K562 (cell line): ENCODE results near the gene RNF215. TPM values are rescaled to one million over a fixed set of nuclear protein-coding genes. Genes with fewer than 3 reads are reported as not detected.

Experiments used
- ATAC-seq: fragments of 200-7000 bp; cut with Tn5 transposase; 3 replicates; pipeline ENCODE4 v1.9.1; 2020; ENCODE audit warnings: moderate library complexity
- BruUV-seq: library from RNA; stranded (reverse); fragments of 400-500 nt; replicated peaks from 2 replicates; lab custom pipeline; 2021; lab: Mats Ljungman, UMichigan
- CTCF ChIA-PET: fragments of 300-600 bp; formaldehyde crosslinking; extraction: SDS; loops from one replicate; lab custom pipeline; 2021; ENCODE audit warnings: low intra/inter-chr PET ratio; lab: Yijun Ruan, JAX
- POLR2A ChIA-PET: fragments of 300-600, 350-650 bp; sonication (Branson Sonifier 250); formaldehyde crosslinking; extraction: SDS; loops from one replicate; lab custom pipeline; 2021; ENCODE audit warnings: antibody characterized with exemption, inconsistent platforms; lab: Yijun Ruan, JAX
- DNase-seq, 4 experiments: peaks; one replicate each; pipeline versions ENCODE4 v3.0.0 to v3.0.0-alpha.2; 2011 to 2018; ENCODE audit warnings: low spot score in 3 of 4, mixed read lengths in 3 of 4; ENCODE audit errors: extremely low read depth in 1 of 4
- FAIRE-seq: peaks from 2 replicates; lab custom pipeline; 2011; peaks lifted over from hg19 to GRCh38; lab: Jason Lieb, UNC
- H2AFZ ChIP-seq: 2 replicates; pipeline ENCODE4 v1.6.0; 2011; ENCODE audit warnings: low read depth, low read length, control low read depth, inconsistent platforms
- H3K27ac ChIP-seq: fragments of 200-600 bp; 3 replicates; pipeline ENCODE4 v1.8.0; 2011; ENCODE audit warnings: low read depth, mild to moderate bottlenecking, control low read depth, inconsistent platforms, low read length, moderate library complexity, mixed read lengths; ENCODE audit errors: extremely low read depth
- H3K27me3 ChIP-seq, 2 experiments: fragments of 300-600 bp in 1 of 2; 2 replicates in 1 of 2; 3 replicates in 1 of 2; pipeline versions ENCODE4 v1.6.0 to v1.8.0; 2011; ENCODE audit warnings: inconsistent platforms in 2 of 2, low read length in 2 of 2, mild to moderate bottlenecking in 1 of 2, mixed read lengths in 1 of 2, moderate library complexity in 1 of 2; ENCODE audit not compliant: control insufficient read depth in 2 of 2, insufficient read depth in 2 of 2
- H3K36me3 ChIP-seq: fragments of 300-600 bp; 3 replicates; pipeline ENCODE4 v1.8.0; 2011; ENCODE audit warnings: mild to moderate bottlenecking, low read length, inconsistent platforms; ENCODE audit not compliant: control insufficient read depth, insufficient read depth
- H3K4me1 ChIP-seq, 2 experiments: fragments of 200-600 bp in 1 of 2; replicated peaks in 1 of 2; 2 replicates in 1 of 2; 3 replicates in 1 of 2; pipeline versions ENCODE4 v1.5.1 to v1.8.0; 2011; ENCODE audit warnings: inconsistent platforms in 2 of 2, low read length in 2 of 2, mild to moderate bottlenecking in 1 of 2, mixed read lengths in 1 of 2, moderate library complexity in 1 of 2; ENCODE audit not compliant: control insufficient read depth in 2 of 2, insufficient read depth in 2 of 2
- H3K4me2 ChIP-seq: 2 replicates; pipeline ENCODE4 v1.6.1; 2011; ENCODE audit warnings: low read length, control low read depth, inconsistent platforms, mixed read lengths; ENCODE audit not compliant: insufficient read depth
- H3K4me3 ChIP-seq: fragments of 200-600 bp; sonication (generic), shearing (Covaris generic); 2 replicates; pipeline ENCODE4 v1.5.1; 2016; ENCODE audit warnings: control low read depth, inconsistent platforms
- H3K79me2 ChIP-seq: fragments of 200-600 bp; 3 replicates; pipeline ENCODE4 v1.8.0; 2011; ENCODE audit warnings: low read length, inconsistent platforms; ENCODE audit not compliant: control insufficient read depth, insufficient read depth
- H3K9ac ChIP-seq, 2 experiments: 2 replicates each; pipeline versions ENCODE4 v1.6.0 to v1.6.1; 2011; ENCODE audit warnings: low read depth in 2 of 2, low read length in 2 of 2, control low read depth in 1 of 2, inconsistent platforms in 1 of 2, mild to moderate bottlenecking in 1 of 2, mixed read lengths in 1 of 2; ENCODE audit not compliant: insufficient read depth in 1 of 2
- H3K9me1 ChIP-seq: one replicate; pipeline ENCODE4 v1.6.0; 2011; ENCODE audit warnings: inconsistent platforms, mild to moderate bottlenecking, low read length, moderate library complexity; ENCODE audit not compliant: control insufficient read depth, insufficient read depth
- H3K9me3 ChIP-seq: replicated peaks from 2 replicates; pipeline ENCODE4 v1.5.1; 2011; ENCODE audit warnings: low read depth, low read length, inconsistent platforms; ENCODE audit not compliant: control insufficient read depth, insufficient read depth
- H4K20me1 ChIP-seq: replicated peaks from 2 replicates; pipeline ENCODE4 v1.6.1; 2011; ENCODE audit warnings: low read length, inconsistent platforms, mixed read lengths; ENCODE audit not compliant: control insufficient read depth, insufficient read depth
- ADNP ChIP-seq: fragments of 200-800 bp; sonication (Bioruptor generic); IDR thresholded peaks from 2 replicates; pipeline ENCODE4 v1.6.1; 2016; ENCODE audit warnings: missing genetic modification characterization, missing compliant biosample characterization
- CTBP1 ChIP-seq: fragments of 450-650 bp; IDR thresholded peaks from 2 replicates; pipeline ENCODE4 v1.6.1; 2016; ENCODE audit warnings: borderline replicate concordance
- CXXC5 ChIP-seq: fragments of 250-450 bp; sonication (Bioruptor Pico); IDR thresholded peaks from 2 replicates; pipeline ENCODE4 v1.8.0; 2022; ENCODE audit warnings: inconsistent platforms, mild to moderate bottlenecking, moderate library complexity
- DPF2 ChIP-seq: fragments of 450-650 bp; IDR thresholded peaks from 2 replicates; pipeline ENCODE4 v1.6.1; 2016
- PURB ChIP-seq: sonication (generic); formaldehyde crosslinking; IDR thresholded peaks from 2 replicates; pipeline ENCODE4 v1.9.0; 2021; ENCODE audit warnings: low read depth, mild to moderate bottlenecking, missing genetic modification reagents
- RBM34 ChIP-seq: fragments of 200-400 bp; formaldehyde crosslinking; IDR thresholded peaks from 2 replicates; pipeline ENCODE4 v1.6.1; 2018; ENCODE audit warnings: low read length, borderline replicate concordance; ENCODE audit not compliant: insufficient read depth
- TRIM25 ChIP-seq: fragments of 450-650 bp; IDR thresholded peaks from 2 replicates; pipeline ENCODE4 v1.7.0; 2016; ENCODE audit warnings: borderline replicate concordance
- ZBTB8A ChIP-seq: fragments of 450-650 bp; IDR thresholded peaks from 2 replicates; pipeline ENCODE4 v1.6.1; 2018; ENCODE audit warnings: mild to moderate bottlenecking, moderate library complexity; ENCODE audit not compliant: partially characterized antibody
- ZNF318 ChIP-seq, 2 experiments: fragments of 450-650 bp; IDR thresholded peaks; 2 replicates each; pipeline ENCODE4 v1.6.1; 2016; ENCODE audit warnings: mild to moderate bottlenecking in 2 of 2, borderline replicate concordance in 1 of 2, low read depth in 1 of 2, moderate library complexity in 1 of 2
- ZNF75A ChIP-seq: fragments of 450-650 bp; formaldehyde crosslinking; IDR thresholded peaks from 2 replicates; pipeline ENCODE4 v1.4.0; 2020; ENCODE audit warnings: mild to moderate bottlenecking
- WGBS: fragments of 100-300 bp; shearing (Covaris generic); methylation state at CpG from one replicate; pipeline ENCODE4 v1.1.6; 2016; ENCODE audit warnings: low coverage, mixed read lengths; ENCODE audit not compliant: insufficient coverage; ENCODE audit errors: missing lambda C conversion rate; 5-methylcytosine and 5-hydroxymethylcytosine counted together
- in situ Hi-C: fragments of 300-500 bp; cut with MboI; formaldehyde crosslinking; loops from 4 replicates; pipeline ENCODE4 v1.15.0; 2018; ENCODE audit warnings: inconsistent platforms, mixed read lengths
- intact Hi-C: fragments of 100-400 bp; cut with micrococcal nuclease; formaldehyde crosslinking; loops from 2 replicates; pipeline ENCODE4 v1.14.2; 2022
- polyA plus RNA-seq, 8 experiments: library from polyadenylated mRNA; depleted of rRNA in 4 of 8; stranded (reverse) in 5 of 8; unstranded in 3 of 8; fragments of >200 nt; fragmentation: Nextera tagmentation in 2 of 8; fragmentation: Illumina TruSeq in 1 of 8; extraction: Ambion mirVana in 2 of 8; extraction: Trizol in 1 of 8; gene quantifications; 2 replicates each; pipeline versions ENCODE4 v1.2.1 to v1.2.3, GENCODE V29; 2011 to 2014; ENCODE audit warnings: inconsistent platforms in 1 of 8, missing spikeins in 1 of 8
- total RNA-seq, 7 experiments: library from RNA; depleted of rRNA in 6 of 7; stranded (reverse); fragments of >200 nt in 6 of 7; fragmentation: Illumina TruSeq in 2 of 7; extraction: Trizol in 2 of 7; gene quantifications; 2 replicates each; pipeline versions ENCODE4 v1.2.1 to v1.2.3, GENCODE V29; 2011 to 2021; ENCODE audit warnings: low replicate concordance in 1 of 7

Gene RNF215
- total and polyA plus RNA-seq, 9 of the 15 experiments (the other 6 are each of a cell fraction or from before 2014, with no cell fraction given) = 0.08 to 9.8 (median 2.7) TPM

- intact Hi-C loops (loop anchor here (1.0 kb wide), 1 partner anchor 35 kb away; no protein-coding TSS in a partner anchor), in situ Hi-C loops (loop anchor here (5.0 kb wide), 1 partner anchor 34 kb away; no protein-coding TSS in a partner anchor)
- 10% methylated on average over 10 of the region's 29 CpGs for WGBS
- no peaks in the 10 kb centered on the region; the same call in 1 of the 2 replicates for H3K9me3 ChIP-seq
- no peaks in the 10 kb centered on the region for H3K27me3 ChIP-seq
- H3K9ac ChIP-seq = peak overlapping the region; percentile 88 to 91
- H3K9me1 ChIP-seq = no peaks in the 10 kb centered on the region
- peak; percentile 51 to 79 (median 58) for DNase-seq
- ATAC-seq = peak; percentile 38
- peak overlapping the region; percentile 94 for H3K4me2 ChIP-seq
- H3K27ac ChIP-seq = peak overlapping the region; percentile 83
- FAIRE-seq = peak; percentile 88
- H4K20me1 ChIP-seq = no peaks in the 10 kb centered on the region
- peaks cover 25% of the 10 kb centered on the region; the same call in 2 of the 3 replicates for H3K36me3 ChIP-seq
- H2AFZ ChIP-seq = peak overlapping the region; percentile 91; the same call in 1 of the 2 replicates
- POLR2A ChIA-PET = interaction anchor here (0.6 to 1.0 kb wide), 2 partner anchors 13 to 240 kb away, joined by 3 read pairs; no protein-coding TSS in a partner anchor
- H3K4me1 ChIP-seq = peaks cover 30 to 47% of the 10 kb centered on the region in 2 experiments
- BruUV-seq = TSS peak; percentile 51
- H3K4me3 ChIP-seq = peak overlapping the region; percentile 59
- CTCF ChIA-PET = interaction anchor here (0.6 to 0.9 kb wide), 3 partner anchors 36 to 1538 kb away, joined by 3 to 4 read pairs (median 3); no protein-coding TSS in a partner anchor
- peaks cover 49% of the 10 kb centered on the region for H3K79me2 ChIP-seq
- TF ChIP-seq ADNP (tag) (peak; percentile 58; the same call in 1 of the 2 replicates), ZBTB8A (no peak), DPF2 (no peak), CXXC5 (CRISPR knock-in tag) (no peak), CTBP1 (no peak), RBM34 (no peak), PURB (CRISPR knock-in tag) (no peak), TRIM25 (no peak), ZNF75A (CRISPR knock-in tag) (no peak), ZNF318 (IDR thresholded peaks at IDR 0.05; ENCODE audit: borderline replicate concordance in 1 of 2, low read depth in 1 of 2) (no peak)
These were observed 39.5 kb upstream of the RNF215 start for GRCh38 chr22:30426388-30427353.
